ENCODE results near the gene GALNT10.

DNA sequence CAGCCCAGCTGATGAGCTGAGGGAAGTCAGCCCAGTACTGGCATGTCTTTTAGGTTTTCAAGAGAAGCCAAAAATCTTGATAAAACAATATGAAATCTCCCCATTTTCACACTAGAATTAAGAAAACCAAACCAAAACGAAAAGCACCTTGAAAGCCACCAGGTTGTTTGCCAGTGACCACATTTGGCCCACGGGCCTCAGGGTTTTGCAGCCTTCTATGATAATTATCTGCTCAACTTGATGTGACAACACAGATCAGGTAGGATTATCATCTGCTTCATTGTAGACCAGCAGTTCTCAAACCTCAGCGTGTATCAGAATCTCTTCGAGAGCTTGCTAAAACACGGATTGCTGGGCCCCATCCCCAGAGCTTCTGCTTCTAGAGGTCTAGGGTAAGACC lies 101.4 kb downstream of the GALNT10 start:
- TF ChIP-seq CTCF (IDR thresholded peaks at IDR 0.05; ENCODE audit: insufficient read depth, low read depth, low read length) (no peak), EZH2 (IDR thresholded peaks at IDR 0.05; ENCODE audit: insufficient read depth, low read length) (no peak)
